Activated CD4-positive, alpha-beta T cell treated with anti-CD3 and anti-CD28 coated beads, Interleukin-2, Interleukin-6, amounts not matched to agents 100 ng/mL and 50 ng/mL, durations not matched to agents 16 hours and 8 hours (primary cell): Measurements from ENCODE around the gene NTRK2.

Experiments used
- DNase-seq: peaks from one replicate; pipeline ENCODE4 v3.0.0-alpha.2; 2020

NTRK2 gene

DNA sequence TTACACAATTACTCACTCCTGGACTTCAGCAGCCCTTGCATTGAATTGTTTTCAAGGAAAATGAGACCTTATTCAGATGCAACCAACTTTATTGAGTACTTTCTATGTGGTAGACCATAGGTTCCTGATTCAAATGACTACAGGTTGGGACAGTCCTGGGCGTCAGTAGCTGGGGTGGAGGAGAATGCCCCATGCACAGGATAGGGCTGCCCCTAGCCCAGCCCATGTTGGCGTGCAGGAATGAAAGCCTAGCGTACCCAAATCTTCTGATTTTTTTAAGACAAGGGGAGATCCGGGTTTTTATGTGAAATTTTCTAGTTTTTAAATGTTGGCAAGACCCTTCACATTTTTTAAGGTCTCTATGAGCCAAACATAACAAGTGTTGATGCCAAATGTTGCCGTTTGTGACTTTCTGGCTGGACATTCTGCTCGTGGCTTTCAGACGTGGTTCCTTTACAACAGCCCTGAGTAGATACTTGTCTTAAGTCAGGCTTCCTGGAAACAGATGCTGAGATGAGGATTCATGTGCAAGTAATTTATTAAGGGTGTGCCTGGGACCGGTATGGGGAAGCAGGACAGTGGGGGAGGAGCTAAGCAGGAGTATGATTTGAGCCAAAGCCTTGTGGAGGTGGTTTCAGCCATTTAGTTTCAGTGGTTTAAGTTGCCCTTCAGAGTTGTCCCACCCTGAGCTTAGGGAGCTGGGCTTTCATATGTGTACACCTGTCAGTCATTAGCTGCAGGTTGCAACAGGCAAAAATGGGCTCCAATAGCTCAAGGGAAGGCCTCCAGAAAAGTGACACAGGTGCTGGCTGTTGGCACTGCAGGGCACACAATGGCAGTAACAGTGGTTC is 154.1 kb downstream of the NTRK2 start:
- DNase-seq = no peak

- no peak for DNase-seq
Measured at GRCh38 chr9:84827216-84827765, 157.8 kb downstream of the NTRK2 start.

DNA sequence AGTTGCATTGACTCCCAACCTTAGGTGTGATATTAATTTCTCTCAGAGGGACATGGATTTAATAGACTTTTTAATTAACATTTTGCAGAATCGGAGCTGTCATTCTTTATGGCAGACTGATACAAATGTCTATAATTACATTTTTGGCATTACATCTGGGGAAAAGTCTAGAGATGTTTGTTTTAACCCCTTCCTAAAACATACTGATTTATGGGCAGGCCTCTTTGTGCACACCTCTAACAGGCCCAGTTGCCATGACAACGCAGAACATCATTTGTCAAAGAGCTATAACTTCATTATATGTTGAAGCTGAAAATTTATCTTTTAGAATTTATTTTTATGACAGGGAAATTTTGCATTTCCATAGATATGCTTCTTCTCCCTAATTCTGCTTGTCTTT is 158.5 kb downstream of the NTRK2 start:
- DNase-seq = no peak

- DNase-seq = no peak
Measured at GRCh38 chr9:84829471-84829870, 159.9 kb downstream of the NTRK2 start.

DNA sequence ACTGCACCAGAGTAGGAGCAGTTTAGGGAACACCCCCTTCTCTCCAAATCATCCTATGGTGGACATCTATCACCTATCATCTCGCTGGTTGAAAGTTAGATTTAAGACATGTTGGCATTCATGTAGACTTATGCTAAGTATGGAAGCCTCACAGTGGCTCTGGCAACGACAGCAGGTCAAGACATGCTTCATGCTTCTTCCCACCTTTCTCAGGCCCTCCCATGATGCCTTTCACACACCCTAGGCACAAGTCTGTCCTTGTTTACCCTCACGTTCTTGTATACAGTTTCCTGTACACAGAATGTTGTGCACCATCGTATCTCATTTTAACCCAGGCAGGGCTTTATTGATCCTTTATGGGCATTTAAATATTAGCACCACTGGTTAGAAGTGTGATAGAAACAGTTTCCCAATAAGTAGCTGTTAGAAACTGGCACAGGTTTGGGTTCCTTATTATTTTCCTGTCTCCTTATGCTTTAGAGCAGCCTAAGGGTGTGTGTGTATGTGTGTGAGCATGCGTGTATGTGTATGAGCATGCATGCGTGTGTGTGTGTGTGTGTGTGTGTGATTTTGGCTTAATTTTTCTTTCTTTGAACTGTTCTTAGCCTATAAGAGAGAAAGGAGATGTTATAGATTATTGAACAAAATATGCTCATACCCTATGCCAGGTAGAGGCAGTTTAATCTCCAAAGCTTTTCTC is 160.6 kb downstream of the NTRK2 start:
- DNase-seq = no peak

DNA sequence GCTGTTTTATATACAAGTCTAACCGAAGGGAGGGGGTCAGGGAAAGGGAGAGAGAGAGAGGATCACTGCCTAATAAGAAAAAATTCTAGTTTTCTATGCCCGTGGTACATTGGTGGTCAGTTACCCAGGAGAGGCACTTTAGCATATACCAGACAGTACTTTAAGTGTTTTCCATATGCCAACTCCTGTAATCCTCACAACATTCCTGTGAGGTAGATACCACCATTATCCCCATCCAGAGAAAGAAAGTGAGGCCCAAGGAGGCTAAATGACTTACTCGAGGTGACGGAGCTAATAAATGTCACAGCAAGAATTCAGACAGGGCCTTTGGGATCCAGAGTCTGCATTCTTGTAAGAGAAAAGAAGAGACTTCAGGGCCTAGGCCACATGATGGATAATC is 161.8 kb downstream of the NTRK2 start:
- DNase-seq = no peak

DNA sequence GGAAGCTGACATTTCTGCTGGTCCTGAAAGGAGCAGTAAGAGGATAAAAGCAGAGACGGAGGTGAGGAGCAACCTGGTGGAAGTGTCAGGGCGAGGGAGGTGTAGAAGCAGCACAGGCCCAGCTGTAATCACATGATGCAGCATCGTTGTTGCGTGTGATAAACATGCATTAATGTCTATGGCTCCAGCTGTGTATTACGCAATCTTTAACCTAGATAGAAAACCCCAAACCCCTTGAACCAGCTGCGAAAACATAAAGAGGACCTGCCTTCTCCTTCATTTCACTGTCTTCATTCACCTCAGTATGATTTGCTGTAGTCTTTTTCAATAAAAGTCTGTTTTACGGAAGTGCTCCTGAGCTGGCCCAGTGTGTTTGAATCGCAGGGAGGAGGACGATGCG is 162.9 kb downstream of the NTRK2 start:
- no peak for DNase-seq

GRCh38 chr9:84834426-84834825 is 164.9 kb downstream of the NTRK2 start:
- no peak for DNase-seq

GRCh38 chr9:84835745-84836144 is 166.2 kb downstream of the NTRK2 start:
- no peak for DNase-seq

DNA sequence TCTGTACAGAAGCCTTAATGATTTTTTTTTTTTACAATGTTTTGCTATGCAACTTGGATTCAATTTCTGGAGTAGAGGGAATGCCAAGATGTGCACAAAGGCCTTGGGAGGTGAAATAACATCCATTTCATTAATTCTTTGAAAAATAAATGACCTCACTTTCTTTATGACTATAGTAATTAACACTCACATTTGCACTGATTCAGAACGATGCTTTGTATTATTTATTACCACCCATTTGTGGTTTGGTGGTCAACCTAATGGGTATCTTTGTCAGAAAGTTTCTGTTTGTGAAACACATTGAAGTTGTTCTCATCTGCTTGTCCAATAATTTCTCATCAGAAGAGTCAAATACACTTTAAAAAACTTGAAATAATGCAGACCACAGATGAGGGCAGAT is 169.3 kb downstream of the NTRK2 start:
- no peak for DNase-seq

GRCh38 chr9:84839541-84839940 is 170.0 kb downstream of the NTRK2 start:
- DNase-seq = no peak

- no peak for DNase-seq
Measured at GRCh38 chr9:84841931-84842330, 172.4 kb downstream of the NTRK2 start.

GRCh38 chr9:84843175-84843824 is 173.8 kb downstream of the NTRK2 start:
- DNase-seq = no peak

DNA sequence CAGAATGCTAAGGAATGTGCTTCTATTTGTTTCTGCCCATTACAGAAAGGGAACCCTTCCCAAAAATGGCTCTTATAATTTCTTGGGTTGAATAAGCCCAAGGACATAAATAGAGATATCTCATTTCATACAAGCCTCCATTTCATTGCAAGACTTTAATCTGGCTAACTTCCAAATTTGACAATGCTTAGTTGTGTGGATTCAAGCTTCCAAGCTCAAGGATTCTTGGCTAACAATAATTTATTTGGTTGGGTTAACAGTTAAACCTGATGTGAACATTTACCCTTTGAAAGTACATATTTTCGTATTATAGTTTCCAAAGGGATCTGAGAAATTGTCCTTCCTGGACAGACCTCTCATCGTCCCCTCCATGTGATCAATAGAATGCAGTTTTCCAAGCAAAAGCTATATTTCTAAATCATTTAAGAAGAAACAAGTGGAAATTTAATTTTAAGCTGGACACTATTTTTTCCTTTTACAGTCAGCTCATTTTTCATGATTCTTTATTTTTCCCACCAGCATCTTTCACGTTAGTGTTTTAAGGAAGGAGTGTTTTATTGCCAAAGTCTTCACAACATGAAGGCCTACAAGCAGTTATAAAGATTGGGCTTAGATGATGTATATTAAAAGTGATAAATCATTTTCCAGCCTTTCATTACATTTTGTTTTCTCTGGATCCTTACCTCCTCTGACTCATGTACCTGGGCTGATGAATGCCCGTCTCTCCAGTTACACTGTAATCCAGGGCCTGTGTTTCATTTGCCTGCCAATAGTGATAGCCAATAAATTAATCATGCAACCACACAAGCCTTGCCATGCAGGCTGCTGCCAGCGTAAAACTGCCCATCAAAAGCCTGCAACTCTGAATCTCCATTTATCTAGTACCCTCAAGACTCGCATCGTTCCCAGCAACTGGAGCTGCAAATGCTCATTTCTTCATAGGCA is 176.7 kb downstream of the NTRK2 start:
- no peak for DNase-seq

DNA sequence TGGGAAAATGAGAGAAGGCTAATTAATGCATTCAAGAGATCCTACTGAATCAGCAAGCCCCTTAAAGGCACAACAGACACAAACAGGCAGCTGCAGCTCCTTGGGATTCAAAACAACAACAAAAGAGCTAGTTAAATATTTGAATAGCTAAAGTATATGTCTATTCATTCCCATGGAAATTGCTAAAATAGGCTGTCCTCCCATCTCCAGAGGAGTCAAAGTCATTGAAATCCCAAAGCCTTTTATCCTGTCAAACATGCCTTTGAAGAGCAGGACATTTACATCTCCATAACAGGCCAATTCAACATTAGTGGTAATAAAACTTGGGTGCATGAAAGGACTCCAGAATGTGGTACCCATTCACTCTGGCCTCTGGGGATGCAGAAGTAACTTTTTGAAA is 177.4 kb downstream of the NTRK2 start:
- DNase-seq = no peak

DNA sequence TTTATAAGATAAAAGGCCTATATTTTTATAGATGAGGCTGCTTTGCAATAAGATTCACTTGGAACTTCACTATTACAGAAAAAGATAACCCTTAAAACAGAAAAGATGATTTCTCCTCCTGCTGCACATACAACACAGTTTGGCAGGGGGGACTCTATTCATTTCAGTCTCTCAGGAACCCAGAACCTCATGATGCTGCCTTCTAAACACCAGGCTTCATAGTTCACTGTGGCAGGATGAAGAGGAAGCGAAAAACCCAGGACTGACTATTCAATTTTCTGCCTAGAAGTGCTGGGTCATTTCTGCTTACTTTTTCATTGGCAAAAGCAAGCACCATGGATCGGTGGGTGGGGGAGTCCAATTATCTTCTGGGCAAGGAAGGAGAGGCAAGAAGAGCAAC is 179.5 kb downstream of the NTRK2 start:
- no peak for DNase-seq

DNA sequence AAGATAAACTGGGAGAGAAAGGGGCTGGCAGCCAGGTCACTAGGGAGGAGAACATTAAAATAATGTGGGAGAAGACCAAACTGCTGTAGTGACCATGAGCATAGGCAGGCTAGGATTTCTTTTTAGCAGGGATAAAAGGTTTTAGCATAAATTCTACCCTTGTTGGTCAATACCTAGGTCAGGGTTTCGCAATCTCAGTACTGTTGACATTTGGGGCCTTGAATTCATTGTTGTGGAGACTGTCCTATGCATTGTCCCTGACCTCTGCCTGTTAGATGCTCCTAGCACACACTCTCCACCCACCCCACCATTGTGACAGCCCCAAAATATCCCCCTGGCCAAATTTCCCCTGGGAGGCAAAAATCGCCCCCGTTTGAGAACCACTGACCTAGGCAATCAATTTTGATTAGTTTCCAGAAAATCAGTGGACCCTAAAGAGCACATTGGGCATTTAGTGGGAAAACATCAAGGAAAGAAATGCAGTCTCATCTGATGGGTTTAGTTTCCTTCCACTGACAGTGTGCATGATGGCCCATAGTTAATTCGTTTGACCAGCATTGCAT is 181.4 kb downstream of the NTRK2 start:
- no peak for DNase-seq

GRCh38 chr9:84851935-84852585 is 182.5 kb downstream of the NTRK2 start:
- DNase-seq = no peak

- DNase-seq = no peak
Measured at GRCh38 chr9:84852617-84853301, 183.2 kb downstream of the NTRK2 start.

DNA sequence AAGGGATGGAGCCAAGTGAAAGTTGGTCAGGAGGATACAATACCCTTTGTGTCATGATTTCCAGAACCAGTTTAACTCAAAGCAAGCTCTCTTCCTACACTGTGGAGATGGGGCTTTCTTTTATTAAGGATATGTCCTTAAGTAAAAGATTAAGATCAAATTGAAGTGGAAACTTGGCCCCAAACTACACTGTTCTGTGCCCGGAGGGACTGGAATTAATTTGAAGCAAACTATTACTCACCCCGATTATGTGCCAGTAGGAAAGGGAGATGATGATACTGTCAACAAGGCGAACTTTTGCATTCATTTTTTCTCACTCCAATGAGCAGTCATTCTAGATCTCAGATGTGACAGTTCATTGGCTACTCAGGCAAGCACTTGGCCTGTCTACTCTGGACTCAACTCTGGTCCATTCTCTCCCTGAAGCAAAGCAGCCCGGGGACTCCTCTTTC is 186.7 kb downstream of the NTRK2 start:
- no peak for DNase-seq

DNA sequence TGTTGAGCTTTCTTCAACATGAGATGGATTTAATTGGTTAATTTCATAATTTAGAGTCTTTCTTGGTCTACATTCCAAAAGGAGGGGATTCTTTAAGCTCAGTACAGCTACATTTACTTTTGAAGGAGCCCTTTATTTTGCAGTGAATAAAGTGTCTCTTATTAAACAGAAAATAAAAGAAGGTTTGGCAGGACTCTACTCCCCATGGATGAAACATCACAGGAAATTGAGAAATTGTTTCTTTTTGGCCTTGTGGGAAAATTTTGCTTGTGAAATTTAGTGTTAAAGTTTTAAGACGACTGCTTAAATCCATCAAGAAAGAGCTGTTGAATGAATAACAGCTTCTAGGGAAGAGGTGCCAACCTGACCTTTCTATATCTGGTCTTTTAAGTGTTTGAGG is 187.7 kb downstream of the NTRK2 start:
- no peak for DNase-seq
